ENCODE data around the gene PGF.

GRCh38 chr14:74988131-74988530 is 32.7 kb upstream of the PGF start:
- TF ChIP-seq EZH2 (IDR thresholded peaks at IDR 0.05; ENCODE audit: low read length) (no peak), CTCF (optimal IDR thresholded peaks at IDR 0.05 in 1 of 3, IDR thresholded peaks at IDR 0.05 in 1 of 3, conservative IDR thresholded peaks at IDR 0.05 in 1 of 3; ENCODE audit: extremely low read depth in 1 of 3, insufficient read depth in 2 of 3, low read length in 3 of 3) (no peak)

Measured in keratinocyte (primary cell).